ENCODE data around the gene PEA15.

PEA15 gene

DNA sequence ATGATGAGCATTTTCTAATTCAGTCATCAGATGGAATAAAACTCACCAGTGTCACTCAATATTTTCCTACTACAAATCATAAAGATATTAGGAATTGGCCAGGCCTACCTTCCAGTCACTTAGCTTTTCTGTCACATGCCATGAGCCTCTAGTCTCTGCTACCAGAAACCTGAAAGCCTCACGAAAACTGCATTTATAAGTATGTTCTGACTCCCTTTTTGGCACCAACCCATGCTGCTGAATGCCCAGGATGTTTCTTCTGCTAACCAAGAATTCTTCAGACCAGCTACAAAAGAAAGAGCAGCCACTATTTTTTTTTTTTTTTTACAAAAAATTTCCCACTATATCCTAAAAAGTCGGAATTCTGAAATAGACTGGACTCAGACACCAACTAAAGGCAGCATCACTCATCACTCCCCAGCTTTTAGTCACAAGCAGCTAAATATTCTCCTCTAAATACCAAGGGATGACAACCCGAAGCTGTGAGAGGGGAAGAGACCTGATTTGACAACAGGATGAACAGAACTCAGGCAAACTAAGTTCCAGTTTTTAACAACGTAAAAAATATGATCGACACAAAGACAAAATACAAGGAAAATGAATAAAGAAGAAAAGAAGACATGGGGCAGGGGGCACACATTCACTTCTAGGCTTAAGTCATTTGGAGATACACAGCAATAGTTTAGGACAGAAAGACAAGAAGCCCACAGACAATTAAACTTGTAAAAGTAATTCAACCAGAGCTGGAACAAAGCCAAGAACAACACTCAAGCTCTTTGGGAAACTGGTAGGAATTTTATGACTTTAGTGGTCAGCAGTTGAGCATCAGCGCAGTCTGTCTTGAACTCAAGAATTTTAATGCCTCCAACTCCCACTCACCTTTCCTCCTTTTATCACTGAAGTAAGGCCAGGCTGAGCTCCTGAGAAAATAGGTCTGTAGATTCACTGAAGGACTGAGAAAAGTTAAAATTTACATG lies 55.5 kb downstream of the PEA15 start (continued):
- TF ChIP-seq, protein P1, sequence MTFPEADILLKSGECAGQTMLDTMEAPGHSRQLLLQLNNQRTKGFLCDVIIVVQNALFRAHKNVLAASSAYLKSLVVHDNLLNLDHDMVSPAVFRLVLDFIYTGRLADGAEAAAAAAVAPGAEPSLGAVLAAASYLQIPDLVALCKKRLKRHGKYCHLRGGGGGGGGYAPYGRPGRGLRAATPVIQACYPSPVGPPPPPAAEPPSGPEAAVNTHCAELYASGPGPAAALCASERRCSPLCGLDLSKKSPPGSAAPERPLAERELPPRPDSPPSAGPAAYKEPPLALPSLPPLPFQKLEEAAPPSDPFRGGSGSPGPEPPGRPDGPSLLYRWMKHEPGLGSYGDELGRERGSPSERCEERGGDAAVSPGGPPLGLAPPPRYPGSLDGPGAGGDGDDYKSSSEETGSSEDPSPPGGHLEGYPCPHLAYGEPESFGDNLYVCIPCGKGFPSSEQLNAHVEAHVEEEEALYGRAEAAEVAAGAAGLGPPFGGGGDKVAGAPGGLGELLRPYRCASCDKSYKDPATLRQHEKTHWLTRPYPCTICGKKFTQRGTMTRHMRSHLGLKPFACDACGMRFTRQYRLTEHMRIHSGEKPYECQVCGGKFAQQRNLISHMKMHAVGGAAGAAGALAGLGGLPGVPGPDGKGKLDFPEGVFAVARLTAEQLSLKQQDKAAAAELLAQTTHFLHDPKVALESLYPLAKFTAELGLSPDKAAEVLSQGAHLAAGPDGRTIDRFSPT (tag by site-specific recombination; IDR thresholded peaks at IDR 0.05), result peak; percentile 96
- TF ChIP-seq MZF1 (tag by site-specific recombination; IDR thresholded peaks at IDR 0.05; ENCODE audit: borderline replicate concordance), result 0 out of 2 replicates have a peak, but pooled peaks have one; percentile 51
- TF ChIP-seq GLI2 (tag by site-specific recombination; IDR thresholded peaks at IDR 0.05; ENCODE audit: borderline replicate concordance, low read depth), result peak; percentile 84
- TF ChIP-seq ZNF626 (tag by site-specific recombination; IDR thresholded peaks at IDR 0.05), result no peak
- TF ChIP-seq ZNF302 (tag by site-specific recombination; IDR thresholded peaks at IDR 0.05; ENCODE audit: low read depth), result no peak
- TF ChIP-seq ZNF48 (tag by site-specific recombination; IDR thresholded peaks at IDR 0.05), result no peak
- no peak; the same call in 1 of the 2 replicates for TF ChIP-seq ZNF610 (tag by site-specific recombination; IDR thresholded peaks at IDR 0.05; ENCODE audit: borderline replicate concordance)
- TF ChIP-seq ZBTB8A (tag by site-specific recombination; IDR thresholded peaks at IDR 0.05), result peak; percentile 60; the same call in 1 of the 2 replicates
- TF ChIP-seq, protein P2, sequence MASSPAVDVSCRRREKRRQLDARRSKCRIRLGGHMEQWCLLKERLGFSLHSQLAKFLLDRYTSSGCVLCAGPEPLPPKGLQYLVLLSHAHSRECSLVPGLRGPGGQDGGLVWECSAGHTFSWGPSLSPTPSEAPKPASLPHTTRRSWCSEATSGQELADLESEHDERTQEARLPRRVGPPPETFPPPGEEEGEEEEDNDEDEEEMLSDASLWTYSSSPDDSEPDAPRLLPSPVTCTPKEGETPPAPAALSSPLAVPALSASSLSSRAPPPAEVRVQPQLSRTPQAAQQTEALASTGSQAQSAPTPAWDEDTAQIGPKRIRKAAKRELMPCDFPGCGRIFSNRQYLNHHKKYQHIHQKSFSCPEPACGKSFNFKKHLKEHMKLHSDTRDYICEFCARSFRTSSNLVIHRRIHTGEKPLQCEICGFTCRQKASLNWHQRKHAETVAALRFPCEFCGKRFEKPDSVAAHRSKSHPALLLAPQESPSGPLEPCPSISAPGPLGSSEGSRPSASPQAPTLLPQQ (tag by site-specific recombination; IDR thresholded peaks at IDR 0.05), result peak; percentile 58; the same call in 1 of the 2 replicates
- TF ChIP-seq ZNF24 (tag by site-specific recombination; IDR thresholded peaks at IDR 0.05), result peak; percentile 76
- TF ChIP-seq, protein P3, sequence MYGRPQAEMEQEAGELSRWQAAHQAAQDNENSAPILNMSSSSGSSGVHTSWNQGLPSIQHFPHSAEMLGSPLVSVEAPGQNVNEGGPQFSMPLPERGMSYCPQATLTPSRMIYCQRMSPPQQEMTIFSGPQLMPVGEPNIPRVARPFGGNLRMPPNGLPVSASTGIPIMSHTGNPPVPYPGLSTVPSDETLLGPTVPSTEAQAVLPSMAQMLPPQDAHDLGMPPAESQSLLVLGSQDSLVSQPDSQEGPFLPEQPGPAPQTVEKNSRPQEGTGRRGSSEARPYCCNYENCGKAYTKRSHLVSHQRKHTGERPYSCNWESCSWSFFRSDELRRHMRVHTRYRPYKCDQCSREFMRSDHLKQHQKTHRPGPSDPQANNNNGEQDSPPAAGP (tag by site-specific recombination; IDR thresholded peaks at IDR 0.05), result peak; percentile 63; the same call in 1 of the 2 replicates
- peak; percentile 81 for TF ChIP-seq ZNF600 (tag by site-specific recombination; IDR thresholded peaks at IDR 0.05)
- no peak for TF ChIP-seq ZNF146 (tag by site-specific recombination; IDR thresholded peaks at IDR 0.05)
- TF ChIP-seq, protein P4, sequence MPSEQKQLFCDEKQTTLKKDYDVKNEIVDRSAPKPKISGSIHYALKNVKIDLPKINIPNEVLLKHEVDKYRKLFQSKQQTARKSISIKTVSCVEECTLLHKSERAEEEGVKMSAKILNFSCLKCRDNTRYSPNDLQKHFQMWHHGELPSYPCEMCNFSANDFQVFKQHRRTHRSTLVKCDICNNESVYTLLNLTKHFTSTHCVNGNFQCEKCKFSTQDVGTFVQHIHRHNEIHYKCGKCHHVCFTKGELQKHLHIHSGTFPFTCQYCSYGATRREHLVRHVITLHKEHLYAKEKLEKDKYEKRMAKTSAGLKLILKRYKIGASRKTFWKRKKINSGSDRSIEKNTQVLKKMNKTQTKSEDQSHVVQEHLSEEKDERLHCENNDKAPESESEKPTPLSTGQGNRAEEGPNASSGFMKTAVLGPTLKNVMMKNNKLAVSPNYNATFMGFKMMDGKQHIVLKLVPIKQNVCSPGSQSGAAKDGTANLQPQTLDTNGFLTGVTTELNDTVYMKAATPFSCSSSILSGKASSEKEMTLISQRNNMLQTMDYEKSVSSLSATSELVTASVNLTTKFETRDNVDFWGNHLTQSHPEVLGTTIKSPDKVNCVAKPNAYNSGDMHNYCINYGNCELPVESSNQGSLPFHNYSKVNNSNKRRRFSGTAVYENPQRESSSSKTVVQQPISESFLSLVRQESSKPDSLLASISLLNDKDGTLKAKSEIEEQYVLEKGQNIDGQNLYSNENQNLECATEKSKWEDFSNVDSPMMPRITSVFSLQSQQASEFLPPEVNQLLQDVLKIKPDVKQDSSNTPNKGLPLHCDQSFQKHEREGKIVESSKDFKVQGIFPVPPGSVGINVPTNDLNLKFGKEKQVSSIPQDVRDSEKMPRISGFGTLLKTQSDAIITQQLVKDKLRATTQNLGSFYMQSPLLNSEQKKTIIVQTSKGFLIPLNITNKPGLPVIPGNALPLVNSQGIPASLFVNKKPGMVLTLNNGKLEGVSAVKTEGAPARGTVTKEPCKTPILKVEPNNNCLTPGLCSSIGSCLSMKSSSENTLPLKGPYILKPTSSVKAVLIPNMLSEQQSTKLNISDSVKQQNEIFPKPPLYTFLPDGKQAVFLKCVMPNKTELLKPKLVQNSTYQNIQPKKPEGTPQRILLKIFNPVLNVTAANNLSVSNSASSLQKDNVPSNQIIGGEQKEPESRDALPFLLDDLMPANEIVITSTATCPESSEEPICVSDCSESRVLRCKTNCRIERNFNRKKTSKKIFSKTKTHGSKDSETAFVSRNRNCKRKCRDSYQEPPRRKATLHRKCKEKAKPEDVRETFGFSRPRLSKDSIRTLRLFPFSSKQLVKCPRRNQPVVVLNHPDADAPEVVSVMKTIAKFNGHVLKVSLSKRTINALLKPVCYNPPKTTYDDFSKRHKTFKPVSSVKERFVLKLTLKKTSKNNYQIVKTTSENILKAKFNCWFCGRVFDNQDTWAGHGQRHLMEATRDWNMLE (tag by site-specific recombination; conservative IDR thresholded peaks at IDR 0.05; ENCODE audit: low read depth), result peak; percentile 32; the same call in 1 of the 2 replicates
- no peak for TF ChIP-seq ZBTB48 (tag by site-specific recombination; IDR thresholded peaks at IDR 0.05)
- TF ChIP-seq ZNF571 (tag by site-specific recombination; IDR thresholded peaks at IDR 0.05), result no peak
- peak; percentile 91 for TF ChIP-seq ZSCAN23 (tag by site-specific recombination; IDR thresholded peaks at IDR 0.05)
- peak; percentile 41; the same call in 1 of the 2 replicates for TF ChIP-seq ZNF214 (tag by site-specific recombination; IDR thresholded peaks at IDR 0.05; ENCODE audit: borderline replicate concordance)
- no peak for TF ChIP-seq ZNF132 (tag by site-specific recombination; IDR thresholded peaks at IDR 0.05; ENCODE audit: borderline replicate concordance)
- TF ChIP-seq, protein P5, sequence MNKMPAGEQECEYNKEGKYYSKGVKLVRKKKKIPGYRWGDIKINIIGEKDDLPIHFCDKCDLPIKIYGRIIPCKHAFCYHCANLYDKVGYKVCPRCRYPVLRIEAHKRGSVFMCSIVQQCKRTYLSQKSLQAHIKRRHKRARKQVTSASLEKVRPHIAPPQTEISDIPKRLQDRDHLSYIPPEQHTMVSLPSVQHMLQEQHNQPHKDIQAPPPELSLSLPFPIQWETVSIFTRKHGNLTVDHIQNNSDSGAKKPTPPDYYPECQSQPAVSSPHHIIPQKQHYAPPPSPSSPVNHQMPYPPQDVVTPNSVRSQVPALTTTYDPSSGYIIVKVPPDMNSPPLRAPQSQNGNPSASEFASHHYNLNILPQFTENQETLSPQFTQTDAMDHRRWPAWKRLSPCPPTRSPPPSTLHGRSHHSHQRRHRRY (tag by site-specific recombination; IDR thresholded peaks at IDR 0.05), result no peak
- peak; percentile 62; the same call in 1 of the 2 replicates for TF ChIP-seq ZBTB21 (tag by site-specific recombination; IDR thresholded peaks at IDR 0.05)
- TF ChIP-seq ZNF530 (tag by site-specific recombination; IDR thresholded peaks at IDR 0.05; ENCODE audit: low read depth), result no peak
- TF ChIP-seq ZNF76 (tag by site-specific recombination; IDR thresholded peaks at IDR 0.05; ENCODE audit: borderline replicate concordance, low read depth), result peak; percentile 35; the same call in 1 of the 2 replicates
- TF ChIP-seq ZNF843 (tag by site-specific recombination; IDR thresholded peaks at IDR 0.05), result peak; percentile 96
- TF ChIP-seq, protein P6, sequence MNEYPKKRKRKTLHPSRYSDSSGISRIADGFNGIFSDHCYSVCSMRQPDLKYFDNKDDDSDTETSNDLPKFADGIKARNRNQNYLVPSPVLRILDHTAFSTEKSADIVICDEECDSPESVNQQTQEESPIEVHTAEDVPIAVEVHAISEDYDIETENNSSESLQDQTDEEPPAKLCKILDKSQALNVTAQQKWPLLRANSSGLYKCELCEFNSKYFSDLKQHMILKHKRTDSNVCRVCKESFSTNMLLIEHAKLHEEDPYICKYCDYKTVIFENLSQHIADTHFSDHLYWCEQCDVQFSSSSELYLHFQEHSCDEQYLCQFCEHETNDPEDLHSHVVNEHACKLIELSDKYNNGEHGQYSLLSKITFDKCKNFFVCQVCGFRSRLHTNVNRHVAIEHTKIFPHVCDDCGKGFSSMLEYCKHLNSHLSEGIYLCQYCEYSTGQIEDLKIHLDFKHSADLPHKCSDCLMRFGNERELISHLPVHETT (tag by site-specific recombination; IDR thresholded peaks at IDR 0.05), result peak; percentile 83
